NB4 (cell line): Measurements from ENCODE around the gene CDRT4.

Source experiments
- CTCF ChIP-seq: IDR thresholded peaks from one replicate; pipeline ENCODE4 v1.5.1; 2012; ENCODE audit warnings: low read depth, low read length
- POLR2A ChIP-seq: IDR thresholded peaks from 2 replicates; pipeline ENCODE4 v1.6.1; 2011; ENCODE audit warnings: mild to moderate bottlenecking; ENCODE audit not compliant: insufficient read length; ENCODE audit errors: extremely low read depth

GRCh38 chr17:15403276-15403939, 64.0 kb downstream of the CDRT4 start:
- TF ChIP-seq CTCF (no peak), POLR2A (no peak)
